Erythroblast (primary cell): Measurements from ENCODE around the gene MAN1C1.

Experiments
- DNase-seq, 2 experiments: peaks; one replicate each; lab custom pipeline; 2025; lab: John Stamatoyannopoulos, UW
- GATA1 ChIP-seq: IDR thresholded peaks from 2 replicates; pipeline ENCODE4 v1.6.1; 2011; ENCODE audit warnings: low read depth, mild to moderate bottlenecking, control low read depth, low read length, moderate library complexity
- POLR2A ChIP-seq: IDR thresholded peaks from 2 replicates; pipeline ENCODE4 v1.6.1; 2011; ENCODE audit warnings: mild to moderate bottlenecking, low read length

MAN1C1 gene

DNA sequence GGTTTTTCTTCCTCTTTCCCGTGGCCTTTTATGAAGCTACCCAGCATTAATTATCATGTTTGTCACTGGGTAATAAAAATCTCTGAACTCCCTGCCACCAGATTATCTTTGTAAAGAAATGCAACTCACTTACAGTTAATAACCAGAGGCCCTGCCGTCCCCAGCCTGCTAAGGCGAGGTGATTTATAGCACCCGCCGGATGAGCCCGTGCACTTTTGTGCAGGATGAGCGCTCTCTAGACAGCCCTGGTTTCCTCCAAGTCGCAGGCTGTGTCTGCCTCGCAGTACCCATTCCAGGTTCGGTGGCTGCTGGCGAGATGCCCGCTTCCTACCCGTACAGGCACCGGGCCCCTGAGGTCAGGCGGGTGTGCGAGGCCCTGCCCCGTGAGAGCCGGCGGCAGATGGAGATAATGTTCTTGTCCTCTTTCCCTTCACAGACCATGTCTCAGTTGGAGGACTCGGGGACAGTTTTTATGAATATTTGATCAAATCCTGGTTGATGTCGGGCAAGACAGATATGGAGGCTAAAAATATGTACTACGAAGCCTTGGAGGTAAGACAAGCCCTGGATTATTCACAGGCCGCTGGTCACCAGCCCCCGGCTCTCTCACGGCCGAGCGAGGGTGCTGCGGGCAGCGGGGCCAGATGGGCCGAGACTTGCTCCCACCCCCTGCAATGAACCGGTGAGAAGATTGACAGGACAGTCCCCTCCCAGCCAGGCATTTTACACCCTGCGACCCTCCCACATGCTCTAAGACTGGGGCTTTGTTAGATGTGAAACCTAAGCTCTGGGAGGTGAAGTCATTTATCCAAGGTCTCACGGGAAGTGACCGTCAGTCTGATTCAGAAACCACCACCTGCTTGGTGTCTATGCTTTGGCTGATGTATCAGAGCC is 154.9 kb downstream of the MAN1C1 start:
- DNase-seq: peak in 1 of 2 experiments; percentile 36
- no peak for TF ChIP-seq POLR2A
- no peak for TF ChIP-seq GATA1

DNA sequence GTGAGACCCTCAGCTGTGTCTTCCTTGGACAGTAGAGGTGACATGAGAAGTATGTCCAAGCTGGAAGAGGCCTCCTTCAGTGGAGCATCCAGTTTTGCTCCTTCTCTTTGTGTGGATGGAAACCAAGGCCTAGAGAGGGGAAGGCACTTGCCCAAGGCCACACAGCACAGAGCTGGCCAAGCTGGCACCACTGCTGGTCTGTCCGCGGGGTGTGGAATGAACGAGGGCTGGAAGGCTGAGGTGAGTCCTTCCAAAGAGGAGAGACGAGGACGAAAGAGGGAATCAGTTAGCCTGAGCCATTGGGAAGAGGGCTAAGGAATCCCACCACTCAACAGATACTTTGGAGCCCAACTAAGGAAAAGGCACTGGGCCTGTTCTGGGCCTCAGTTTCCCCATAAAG is 155.6 kb downstream of the MAN1C1 start:
- no peak for TF ChIP-seq POLR2A
- no peak for TF ChIP-seq GATA1
- no peak for DNase-seq

DNA sequence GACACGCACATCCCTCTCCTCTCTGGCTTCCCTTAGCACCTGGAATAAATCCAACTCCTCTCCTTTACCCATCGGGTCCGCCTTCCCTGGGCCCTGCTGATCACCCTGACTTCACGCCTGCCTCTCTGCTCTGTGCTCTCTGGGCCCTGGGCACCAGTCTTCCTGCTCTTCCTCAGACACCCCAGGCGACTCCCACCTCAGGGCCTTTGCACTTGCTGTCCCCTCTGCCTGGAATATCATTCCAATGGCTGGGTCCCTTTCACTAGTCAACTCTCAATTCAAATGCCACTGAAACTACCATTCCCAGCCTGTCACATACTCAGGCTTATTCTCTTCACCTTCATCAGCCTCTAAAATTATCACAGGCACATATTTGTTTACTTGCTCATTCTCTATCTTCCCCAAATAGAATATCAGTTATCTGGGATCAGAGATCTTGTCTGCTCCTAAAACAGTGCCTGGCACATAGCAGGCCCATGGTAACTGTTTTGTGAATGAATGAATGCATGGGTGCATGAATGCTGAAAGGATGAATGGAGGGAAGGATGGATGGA is 156.2 kb downstream of the MAN1C1 start:
- no peak for DNase-seq
- TF ChIP-seq POLR2A (no peak), GATA1 (no peak)

DNA sequence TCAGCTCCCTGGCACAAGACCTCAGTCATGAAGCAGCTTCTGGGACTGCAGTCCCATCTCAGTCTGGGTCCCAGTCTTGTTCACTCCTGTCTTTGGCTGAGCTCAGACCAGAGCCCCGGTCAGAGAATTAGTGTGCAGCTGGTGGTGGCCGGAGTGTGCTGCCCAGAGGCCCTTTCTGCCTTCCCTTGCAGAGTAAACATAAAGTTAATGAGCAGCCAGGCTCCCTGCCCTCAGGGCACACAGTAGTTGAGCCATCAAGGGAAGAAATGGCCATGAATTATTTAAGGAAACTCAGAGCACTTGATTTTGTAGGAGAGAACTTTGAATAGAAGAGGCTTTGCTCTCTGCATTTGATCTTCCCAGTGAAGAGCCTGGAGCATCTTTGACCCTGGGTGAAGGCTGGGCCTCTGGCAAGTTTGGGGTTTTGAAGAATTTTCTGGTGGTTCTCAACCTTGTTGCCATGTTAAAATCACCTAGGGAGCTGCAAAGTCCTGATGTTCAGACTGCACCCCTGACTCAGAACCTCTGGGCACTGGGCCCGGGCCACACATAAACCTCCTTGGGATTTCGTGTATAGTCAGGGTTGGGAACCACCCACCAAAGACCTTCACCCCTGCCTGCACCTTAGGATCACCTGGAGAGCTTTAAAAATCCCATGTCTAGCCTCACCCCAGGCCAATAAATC is 157.0 kb downstream of the MAN1C1 start:
- no peak for TF ChIP-seq GATA1
- no peak for TF ChIP-seq POLR2A
- DNase-seq: no peak

- TF ChIP-seq POLR2A (no peak), GATA1 (no peak)
- DNase-seq: no peak
These were observed 157.7 kb downstream of the MAN1C1 start for GRCh38 chr1:25774206-25774803.

GRCh38 chr1:25774921-25775771 is 158.6 kb downstream of the MAN1C1 start:
- TF ChIP-seq GATA1 (no peak), POLR2A (no peak)
- DNase-seq: no peak

- no peak for DNase-seq
- TF ChIP-seq GATA1: no peak
- TF ChIP-seq POLR2A: no peak
These were observed 162.8 kb downstream of the MAN1C1 start for GRCh38 chr1:25779388-25779787.

GRCh38 chr1:25779894-25780293 is 163.3 kb downstream of the MAN1C1 start:
- no peak for DNase-seq
- no peak for TF ChIP-seq GATA1
- no peak for TF ChIP-seq POLR2A

DNA sequence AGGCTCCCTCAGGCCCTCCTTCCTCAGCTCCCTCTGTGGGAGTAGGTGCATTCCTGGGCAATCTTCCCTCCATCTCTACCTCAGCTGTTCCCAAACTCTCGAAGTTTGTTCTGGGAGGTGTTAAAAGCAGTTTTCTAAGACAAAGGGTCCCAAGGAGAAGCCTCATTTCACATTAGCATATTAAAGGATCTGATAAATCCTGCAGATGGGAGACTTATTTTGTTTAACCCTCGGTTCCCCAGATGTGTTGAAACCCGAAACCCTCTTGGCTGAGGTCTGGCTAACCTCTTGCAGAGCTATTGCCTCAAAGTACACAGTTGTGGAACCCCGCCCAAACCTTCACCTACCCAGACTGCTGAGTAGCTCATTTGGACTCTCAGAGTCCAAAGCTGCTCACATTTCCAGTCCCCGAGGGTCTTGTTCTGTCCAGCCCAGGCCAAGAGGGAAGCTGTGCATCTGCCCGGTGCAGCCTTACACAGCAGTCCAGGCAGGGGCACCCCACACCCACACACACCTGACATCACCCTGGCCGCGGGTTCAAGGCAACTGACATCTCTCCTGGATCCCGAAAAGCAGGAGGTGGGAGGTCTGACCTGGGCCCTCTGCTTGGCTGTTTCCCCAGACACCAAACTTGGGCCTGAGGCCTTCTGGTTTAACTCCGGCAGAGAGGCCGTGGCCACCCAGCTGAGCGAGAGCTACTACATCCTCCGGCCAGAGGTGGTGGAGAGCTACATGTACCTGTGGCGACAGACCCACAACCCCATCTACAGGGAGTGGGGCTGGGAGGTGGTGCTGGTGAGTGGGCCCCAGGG is 163.9 kb downstream of the MAN1C1 start:
- no peak for TF ChIP-seq GATA1
- TF ChIP-seq POLR2A: no peak

DNA sequence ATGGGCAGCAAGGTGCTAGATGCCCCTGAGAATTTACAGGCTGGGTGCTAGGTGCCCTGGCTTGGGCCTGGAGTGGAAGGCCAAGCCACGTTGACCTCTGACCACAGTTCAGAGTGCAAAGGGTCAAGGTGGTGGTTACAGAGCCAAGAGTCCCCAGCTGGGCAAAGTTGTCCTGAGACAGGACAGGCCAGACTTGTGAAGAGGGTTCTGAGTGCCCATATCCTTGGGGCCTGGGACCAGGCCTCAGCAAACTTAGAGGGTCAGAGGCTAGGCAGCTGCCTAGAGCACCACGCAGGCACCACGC is 164.5 kb downstream of the MAN1C1 start:
- TF ChIP-seq POLR2A: no peak
- no peak for TF ChIP-seq GATA1
- no peak for DNase-seq

More for the DNA sequence above, 163.9 kb downstream of the MAN1C1 start:
- DNase-seq: peak in 1 of 2 experiments; percentile 15

GRCh38 chr1:25782608-25783201 is 166.1 kb downstream of the MAN1C1 start:
- no peak for DNase-seq
- TF ChIP-seq POLR2A: no peak
- TF ChIP-seq GATA1: no peak

DNA sequence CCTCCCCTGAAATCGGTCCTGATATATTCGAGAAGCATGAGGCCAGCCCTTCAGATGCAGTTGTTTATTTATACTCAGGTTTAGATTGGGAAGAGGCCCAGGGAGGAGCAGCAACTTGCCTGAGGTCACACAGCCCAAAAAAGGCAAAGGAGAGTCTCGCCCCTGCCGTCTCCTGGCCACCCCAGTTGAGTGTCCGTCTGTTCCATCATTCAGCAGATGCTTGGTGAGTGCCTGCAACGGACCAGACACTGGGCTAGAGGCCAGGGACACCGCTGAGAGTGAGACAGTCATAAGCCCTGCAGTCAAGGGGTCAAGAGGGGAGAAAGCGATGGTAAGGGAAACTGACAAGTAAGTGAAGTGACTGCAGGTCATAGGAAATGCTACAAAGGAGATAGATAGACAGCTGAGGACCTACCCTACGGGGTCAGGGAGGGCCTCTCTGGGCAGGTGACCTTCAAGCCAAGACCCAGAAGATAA is 168.0 kb downstream of the MAN1C1 start:
- DNase-seq: no peak
- TF ChIP-seq GATA1 (no peak), POLR2A (no peak)
